Neural cell (in vitro differentiated cells): Measurements from ENCODE around the gene SH3GLB2.

Experiments used
- EP300 ChIP-seq: fragments of 450-650 bp; conservative IDR thresholded peaks from 2 replicates; pipeline ENCODE4 v1.6.1; 2014; ENCODE audit warnings: antibody characterized with exemption, mild to moderate bottlenecking, moderate library complexity; ENCODE audit not compliant: poor library complexity, severe bottlenecking
- EZH2 ChIP-seq: fragments of 200-600, 300-800 bp; shearing (Covaris generic), sonication (generic); IDR thresholded peaks from 2 replicates; pipeline ENCODE4 v1.6.1; 2014; ENCODE audit warnings: antibody characterized with exemption, low read length, borderline replicate concordance, mild to moderate bottlenecking; ENCODE audit not compliant: insufficient read depth, poor library complexity, severe bottlenecking
- MXI1 ChIP-seq: fragments of 450-650 bp; conservative IDR thresholded peaks from 2 replicates; pipeline ENCODE4 v1.6.1; 2014; ENCODE audit warnings: antibody characterized with exemption, mild to moderate bottlenecking; ENCODE audit not compliant: poor library complexity, severe bottlenecking
- POLR2AphosphoS5 ChIP-seq: IDR thresholded peaks from 2 replicates; pipeline ENCODE4 v1.6.1; 2012
- TF ChIP-seq, protein P1 (sequence below): fragments of 450-650 bp; IDR thresholded peaks from 2 replicates; pipeline ENCODE4 v1.5.1; 2014; ENCODE audit warnings: antibody characterized with exemption, mild to moderate bottlenecking, moderate library complexity; ENCODE audit not compliant: poor library complexity, severe bottlenecking

DNA sequence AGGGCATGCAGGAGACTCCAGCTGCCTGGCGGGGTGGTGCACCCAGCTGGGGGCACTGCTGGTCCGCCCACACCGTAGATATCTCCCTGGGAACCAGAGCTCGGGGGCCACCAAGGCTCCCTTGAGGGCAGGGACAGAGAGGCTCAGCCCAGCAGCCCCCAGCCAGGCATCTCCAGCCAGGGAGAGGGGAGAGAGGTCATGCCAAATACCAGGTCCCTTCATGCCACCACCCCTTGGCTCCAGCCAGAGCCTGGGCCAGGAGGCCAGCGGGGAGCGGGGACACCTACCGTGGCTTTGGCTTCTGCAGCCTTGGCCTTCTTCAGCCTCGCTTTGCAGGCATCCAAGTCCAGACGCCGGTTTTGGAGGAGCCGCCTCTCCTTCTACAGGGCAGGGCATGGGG lies 14.0 kb downstream of the SH3GLB2 start:
- TF ChIP-seq, protein P1, sequence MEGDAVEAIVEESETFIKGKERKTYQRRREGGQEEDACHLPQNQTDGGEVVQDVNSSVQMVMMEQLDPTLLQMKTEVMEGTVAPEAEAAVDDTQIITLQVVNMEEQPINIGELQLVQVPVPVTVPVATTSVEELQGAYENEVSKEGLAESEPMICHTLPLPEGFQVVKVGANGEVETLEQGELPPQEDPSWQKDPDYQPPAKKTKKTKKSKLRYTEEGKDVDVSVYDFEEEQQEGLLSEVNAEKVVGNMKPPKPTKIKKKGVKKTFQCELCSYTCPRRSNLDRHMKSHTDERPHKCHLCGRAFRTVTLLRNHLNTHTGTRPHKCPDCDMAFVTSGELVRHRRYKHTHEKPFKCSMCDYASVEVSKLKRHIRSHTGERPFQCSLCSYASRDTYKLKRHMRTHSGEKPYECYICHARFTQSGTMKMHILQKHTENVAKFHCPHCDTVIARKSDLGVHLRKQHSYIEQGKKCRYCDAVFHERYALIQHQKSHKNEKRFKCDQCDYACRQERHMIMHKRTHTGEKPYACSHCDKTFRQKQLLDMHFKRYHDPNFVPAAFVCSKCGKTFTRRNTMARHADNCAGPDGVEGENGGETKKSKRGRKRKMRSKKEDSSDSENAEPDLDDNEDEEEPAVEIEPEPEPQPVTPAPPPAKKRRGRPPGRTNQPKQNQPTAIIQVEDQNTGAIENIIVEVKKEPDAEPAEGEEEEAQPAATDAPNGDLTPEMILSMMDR, result no peak
- TF ChIP-seq EZH2 (no peak), POLR2AphosphoS5 (no peak), MXI1 (no peak), EP300 (no peak)
